AG09319 (cell line): ENCODE results near the gene PFN1.

Experiments
- DNase-seq: peaks from one replicate; pipeline ENCODE4 v3.0.0-alpha.2; 2010; ENCODE audit warnings: low read depth; ENCODE audit errors: extremely low read depth
- CTCF ChIP-seq: IDR thresholded peaks from 2 replicates; pipeline ENCODE4 v1.5.1; 2011; ENCODE audit warnings: low read depth, mild to moderate bottlenecking, inconsistent platforms, low read length, moderate library complexity

Gene PFN1

GRCh38 chr17:4971826-4972225 is 23.5 kb upstream of the PFN1 start:
- DNase-seq = no peak
- TF ChIP-seq CTCF = no peak

GRCh38 chr17:4970273-4970672 is 21.9 kb upstream of the PFN1 start:
- no peak for DNase-seq
- no peak for TF ChIP-seq CTCF

GRCh38 chr17:4969551-4970173 is 21.3 kb upstream of the PFN1 start:
- no peak for TF ChIP-seq CTCF
- DNase-seq = no peak

GRCh38 chr17:4969047-4969550 is 20.8 kb upstream of the PFN1 start:
- DNase-seq = peak; percentile 89

GRCh38 chr17:4968486-4969046 is 20.2 kb upstream of the PFN1 start:
- no peak for DNase-seq
- no peak for TF ChIP-seq CTCF

More at GRCh38 chr17:4969047-4969550, 20.8 kb upstream of the PFN1 start:
- no peak for TF ChIP-seq CTCF

DNA sequence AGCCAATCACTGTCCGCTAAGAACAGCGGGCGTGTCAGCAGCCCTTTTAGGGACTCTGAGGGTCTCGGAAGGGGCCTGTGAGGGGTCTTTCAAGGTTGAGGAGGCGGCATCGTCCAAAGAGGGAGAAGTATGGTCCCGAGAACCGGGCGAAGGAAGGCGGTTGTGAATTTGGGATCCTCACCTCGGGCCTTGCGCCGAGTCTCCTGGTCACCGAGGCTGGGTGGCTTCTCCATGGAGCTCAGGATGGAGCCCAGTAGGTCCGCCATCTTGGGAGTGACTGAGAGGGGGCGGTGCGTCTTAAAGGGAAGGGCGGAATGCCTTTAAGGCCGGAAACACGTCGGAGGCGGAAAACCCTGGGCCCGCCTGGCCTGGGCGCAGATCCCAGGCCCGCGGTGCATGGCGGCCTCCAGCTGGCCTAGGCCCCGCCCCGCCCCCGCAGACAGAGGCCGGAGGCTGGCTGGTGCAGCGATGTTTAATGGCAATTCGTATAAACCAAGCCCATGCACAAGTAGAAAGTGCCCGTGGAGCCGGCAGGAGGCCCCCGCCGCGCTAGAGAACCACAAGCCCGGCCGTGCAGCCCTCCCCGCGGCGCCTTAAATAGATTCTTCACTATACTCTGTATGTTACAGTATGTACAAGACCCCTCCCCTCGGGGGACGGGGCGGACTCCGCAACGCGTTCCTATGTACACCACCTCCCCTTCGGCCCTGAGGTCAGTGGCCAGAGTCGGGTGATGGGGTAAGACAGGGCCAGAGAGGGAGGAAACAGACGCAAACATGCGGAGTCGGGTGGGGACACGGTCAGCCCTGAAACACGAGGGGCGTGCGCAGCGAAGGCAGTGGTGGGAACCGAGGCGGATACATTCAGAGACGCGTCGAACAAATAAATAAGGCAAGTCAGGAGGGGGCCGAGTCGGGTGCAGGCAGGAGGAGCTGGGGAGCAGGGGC is 19.5 kb upstream of the PFN1 start, which contains the start of gene SPAG7:
TSS of gene SPAG7 (minus strand) at position 279 of the 947 bp plus-strand sequence. CDS start at position 266, 13 bp downstream.
- peak; percentile 97 for DNase-seq
- TF ChIP-seq CTCF = no peak
